H1 (cell line): Measurements from ENCODE around the gene IGF2R. TPM values are rescaled to one million over a fixed set of nuclear protein-coding genes. Genes with fewer than 3 reads are reported as not detected.

Experiments used
- CTCF ChIA-PET: fragments of 300-600 bp; sonication (Branson Sonifier 250); formaldehyde crosslinking; loops from one replicate; lab custom pipeline; 2021; ENCODE audit not compliant: partially characterized antibody; lab: Charles Lee
- POLR2A ChIA-PET: fragments of 300-600 bp; sonication (Branson Sonifier 250); formaldehyde crosslinking; loops from one replicate; lab custom pipeline; 2021; ENCODE audit warnings: inconsistent platforms; ENCODE audit not compliant: partially characterized antibody; lab: Charles Lee
- DNase-seq, 2 experiments: peaks; one replicate each; pipeline versions ENCODE4 v3.0.0 to v3.0.0-alpha.2; 2010 to 2022; ENCODE audit warnings: low spot score in 2 of 2, low read depth in 1 of 2, mixed read lengths in 1 of 2
- FAIRE-seq: peaks from 2 replicates; lab custom pipeline; 2011; peaks lifted over from hg19 to GRCh38; lab: Jason Lieb, UNC
- H2AFZ ChIP-seq: 2 replicates; pipeline ENCODE4 v1.8.1; 2012; ENCODE audit warnings: low read length, inconsistent platforms
- H2AK5ac ChIP-seq: 2 replicates; pipeline ENCODE4 v1.6.1; 2013; ENCODE audit warnings: low read depth, low read length
- H2BK120ac ChIP-seq: replicated peaks from 2 replicates; pipeline ENCODE3; 2013; ENCODE audit warnings: low read depth, low read length, inconsistent platforms
- H2BK12ac ChIP-seq: 2 replicates; pipeline ENCODE4 v1.6.1; 2013; ENCODE audit warnings: low read depth, low read length
- H2BK15ac ChIP-seq: 2 replicates; pipeline ENCODE4 v1.6.1; 2013; ENCODE audit warnings: low read length
- H2BK20ac ChIP-seq: 2 replicates; pipeline ENCODE4 v1.6.1; 2013; ENCODE audit warnings: low read length
- H2BK5ac ChIP-seq: 2 replicates; pipeline ENCODE4 v1.6.1; 2013; ENCODE audit warnings: low read depth, low read length
- H3K14ac ChIP-seq: 2 replicates; pipeline ENCODE4 v1.6.1; 2013; ENCODE audit warnings: inconsistent platforms; ENCODE audit not compliant: insufficient read length
- H3K18ac ChIP-seq: 2 replicates; pipeline ENCODE4 v1.6.1; 2013; ENCODE audit warnings: low read length; ENCODE audit errors: extremely low read depth
- H3K23ac ChIP-seq: 2 replicates; pipeline ENCODE4 v1.6.1; 2013; ENCODE audit warnings: inconsistent platforms; ENCODE audit not compliant: insufficient read length
- H3K23me2 ChIP-seq: 2 replicates; pipeline ENCODE4 v1.6.1; 2013; ENCODE audit warnings: low read depth, low read length
- H3K27ac ChIP-seq: 2 replicates; pipeline ENCODE4 v1.6.1; 2011; ENCODE audit warnings: low read depth, low read length, inconsistent platforms
- H3K27me3 ChIP-seq, 4 experiments: replicated peaks in 1 of 4; 1 replicate in 1 of 4; 2 replicates in 3 of 4; pipeline versions ENCODE4 v1.6.1 to v1.8.1; 2011 to 2013; ENCODE audit warnings: low read length in 3 of 4, mild to moderate bottlenecking in 3 of 4, inconsistent platforms in 2 of 4, mixed read lengths in 2 of 4, moderate library complexity in 1 of 4; ENCODE audit not compliant: control insufficient read depth in 3 of 4, insufficient read depth in 3 of 4; ENCODE audit errors: extremely low read depth in 1 of 4
- H3K36me3 ChIP-seq, 4 experiments: 2 replicates each; pipeline versions ENCODE4 v1.6.1 to v1.8.1; 2011 to 2013; ENCODE audit warnings: mild to moderate bottlenecking in 4 of 4, low read length in 3 of 4, moderate library complexity in 2 of 4, control low read depth in 1 of 4, inconsistent platforms in 1 of 4; ENCODE audit not compliant: insufficient read depth in 4 of 4, control insufficient read depth in 2 of 4
- H3K4ac ChIP-seq: replicated peaks from 2 replicates; pipeline ENCODE3; 2013; ENCODE audit warnings: low read length, low read depth, mixed read lengths, inconsistent platforms; ENCODE audit not compliant: insufficient read length
- H3K4me1 ChIP-seq, 4 experiments: replicated peaks in 1 of 4; 1 replicate in 1 of 4; 2 replicates in 3 of 4; pipeline versions ENCODE4 v1.6.1 to v1.8.1; 2011 to 2013; ENCODE audit warnings: low read length in 3 of 4, inconsistent platforms in 2 of 4, mixed read lengths in 1 of 4; ENCODE audit not compliant: insufficient read depth in 4 of 4, control insufficient read depth in 3 of 4
- H3K4me2 ChIP-seq, 2 experiments: 2 replicates each; pipeline versions ENCODE4 v1.6.1 to v1.8.1; 2011 to 2013; ENCODE audit warnings: low read depth in 2 of 2, low read length in 2 of 2, control low read depth in 1 of 2, inconsistent platforms in 1 of 2, mild to moderate bottlenecking in 1 of 2; ENCODE audit not compliant: insufficient read depth in 1 of 2
- H3K4me3 ChIP-seq, 4 experiments: fragments of 200-600, 300-600 bp in 1 of 4; sonication (generic), shearing (Covaris generic), sonication (Bioruptor Twin) in 1 of 4; 2 replicates each; pipeline versions ENCODE4 v1.5.1 to v1.8.1; 2011 to 2016; ENCODE audit warnings: low read length in 4 of 4, low read depth in 3 of 4, control low read depth in 2 of 4, inconsistent platforms in 2 of 4, mild to moderate bottlenecking in 2 of 4, mixed read lengths in 1 of 4, moderate library complexity in 1 of 4; ENCODE audit not compliant: insufficient read depth in 2 of 4; ENCODE audit errors: extremely low read depth in 1 of 4
- H3K56ac ChIP-seq: replicated peaks from 2 replicates; pipeline ENCODE3; 2013; ENCODE audit warnings: low read depth, mild to moderate bottlenecking, mixed read lengths, low read length, inconsistent platforms; ENCODE audit not compliant: insufficient read length
- H3K79me1 ChIP-seq: 2 replicates; pipeline ENCODE4 v1.6.1; 2013; ENCODE audit warnings: low read depth, low read length, control low read depth
- H3K79me2 ChIP-seq, 2 experiments: 2 replicates each; pipeline versions ENCODE4 v1.6.1 to v1.8.1; 2012 to 2013; ENCODE audit warnings: low read length in 2 of 2, mild to moderate bottlenecking in 2 of 2, inconsistent platforms in 1 of 2; ENCODE audit not compliant: insufficient read depth in 2 of 2, control insufficient read depth in 1 of 2
- H3K9ac ChIP-seq, 4 experiments: replicated peaks in 1 of 4; 1 replicate in 1 of 4; 2 replicates in 3 of 4; pipeline versions ENCODE4 v1.6.1 to v1.8.1; 2011 to 2013; ENCODE audit warnings: low read depth in 3 of 4, low read length in 3 of 4, control low read depth in 2 of 4, mild to moderate bottlenecking in 2 of 4, moderate library complexity in 2 of 4, inconsistent platforms in 1 of 4; ENCODE audit errors: extremely low read depth in 1 of 4
- H3K9me3 ChIP-seq, 2 experiments: 2 replicates each; pipeline versions ENCODE4 v1.6.1 to v1.8.1; 2012 to 2013; ENCODE audit warnings: mild to moderate bottlenecking in 2 of 2, moderate library complexity in 2 of 2, control low read depth in 1 of 2, inconsistent platforms in 1 of 2, low read depth in 1 of 2, low read length in 1 of 2, mixed read lengths in 1 of 2; ENCODE audit not compliant: insufficient read depth in 2 of 2
- H4K20me1 ChIP-seq, 2 experiments: replicated peaks in 1 of 2; 2 replicates each; pipeline versions ENCODE3 to v1.8.1; 2011 to 2013; ENCODE audit warnings: inconsistent platforms in 2 of 2, low read length in 2 of 2, mild to moderate bottlenecking in 1 of 2; ENCODE audit not compliant: insufficient read depth in 2 of 2, control insufficient read depth in 1 of 2
- H4K5ac ChIP-seq: 2 replicates; pipeline ENCODE4 v1.6.1; 2013; ENCODE audit warnings: low read length, low read depth, mixed read lengths, inconsistent platforms; ENCODE audit not compliant: insufficient read length
- H4K8ac ChIP-seq: 2 replicates; pipeline ENCODE4 v1.8.0; 2013; ENCODE audit warnings: mild to moderate bottlenecking, moderate library complexity, low read length, inconsistent platforms; ENCODE audit not compliant: insufficient read depth; ENCODE audit errors: extremely low read depth
- H4K91ac ChIP-seq: replicated peaks from 2 replicates; pipeline ENCODE3; 2013; ENCODE audit warnings: low read length, mixed read lengths, inconsistent platforms; ENCODE audit not compliant: insufficient read length
- BRCA1 ChIP-seq: IDR thresholded peaks from 2 replicates; pipeline ENCODE4 v1.6.1; 2012; ENCODE audit warnings: low read depth, low read length, improper control_type of control experiment
- JUN ChIP-seq: IDR thresholded peaks from 2 replicates; pipeline ENCODE4 v1.6.1; 2011; ENCODE audit warnings: low read depth, mild to moderate bottlenecking, improper control_type of control experiment, low read length
- NRF1 ChIP-seq: IDR thresholded peaks from 2 replicates; pipeline ENCODE4 v1.6.1; 2011; ENCODE audit warnings: mild to moderate bottlenecking, low read depth, low read length, improper control_type of control experiment
- WGBS, 2 experiments: shearing (Covaris generic) in 1 of 2; methylation state at CpG; one replicate each; pipeline versions ENCODE4 v1.1.6 to v1.1.7; 2013 to 2015; ENCODE audit warnings: low lambda C conversion rate in 2 of 2, mixed read lengths in 2 of 2, inconsistent platforms in 1 of 2, low coverage in 1 of 2, missing lambda C conversion rate in 1 of 2; ENCODE audit not compliant: insufficient replicate concordance in 2 of 2, insufficient coverage in 1 of 2, insufficient read length in 1 of 2; ENCODE audit errors: extremely low coverage in 1 of 2, missing lambda C conversion rate in 1 of 2; 5-methylcytosine and 5-hydroxymethylcytosine counted together
- polyA plus RNA-seq, 7 experiments: library from polyadenylated mRNA; depleted of rRNA in 3 of 7; stranded (reverse) in 5 of 7; unstranded in 2 of 7; fragments of >200 nt in 5 of 7; fragments of 200-250 nt in 2 of 7; gene quantifications; 1 replicate in 5 of 7; 2 replicates in 1 of 7; 4 replicates in 1 of 7; pipeline versions ENCODE4 v1.2.1 to v1.2.3, GENCODE V29; 2011 to 2013; ENCODE audit warnings: missing spikeins in 2 of 7, mixed read lengths in 2 of 7
- total RNA-seq: library from RNA; stranded (reverse); fragmentation: NEBNext Ultra II Directional; extraction: Animal tissue kit (Norgen Biotek cat#: 25700); gene quantifications from 2 replicates; pipeline ENCODE4 v1.2.1, GENCODE V29; 2021
- TF ChIP-seq, protein P1 (sequence below): IDR thresholded peaks from 2 replicates; pipeline ENCODE4 v1.6.1; 2011; ENCODE audit warnings: low read length, improper control_type of control experiment

Gene IGF2R
- total and polyA plus RNA-seq, 2 of the 8 experiments (the other 6 are each of a cell fraction or from before 2014, with no cell fraction given) = 20.6 to 74.1 TPM

DNA sequence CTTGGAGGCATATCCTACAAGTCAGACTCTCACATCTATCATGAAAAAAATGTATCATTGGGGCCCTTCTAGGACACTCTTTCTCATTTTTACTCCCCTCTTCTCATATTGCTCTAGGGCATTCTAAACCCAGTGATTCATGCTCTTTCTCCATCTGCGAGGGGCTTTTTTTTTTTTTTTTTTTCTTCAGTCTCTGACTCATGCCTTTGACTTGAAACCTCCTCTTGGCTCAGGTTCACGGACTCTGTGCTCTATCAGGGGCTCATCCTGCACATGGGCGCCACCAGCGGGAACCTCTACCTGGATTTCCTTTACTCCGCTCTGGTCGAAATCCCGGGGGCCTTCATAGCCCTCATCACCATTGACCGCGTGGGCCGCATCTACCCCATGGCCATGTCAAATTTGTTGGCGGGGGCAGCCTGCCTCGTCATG lies 170.6 kb downstream of the IGF2R start:
- H4K20me1 ChIP-seq = no peaks in the 10 kb centered on the region
- H3K14ac ChIP-seq = no peak overlapping the region
- H3K56ac ChIP-seq = no peak overlapping the region
- no peak overlapping the region for H2BK15ac ChIP-seq
- H3K27me3 ChIP-seq = no peaks in the 10 kb centered on the region
- no peak overlapping the region for H4K5ac ChIP-seq
- no peak overlapping the region for H2BK20ac ChIP-seq
- no peaks in the 10 kb centered on the region for H3K9me3 ChIP-seq
- DNase-seq = peak in 1 of 2 experiments; percentile 32
- no peak overlapping the region for H2BK12ac ChIP-seq
- no peak overlapping the region for H2BK120ac ChIP-seq
- no peak overlapping the region for H3K27ac ChIP-seq
- no peaks in the 10 kb centered on the region for H3K79me2 ChIP-seq
- no peak overlapping the region for H3K9ac ChIP-seq
- POLR2A ChIA-PET = no interaction called here
- no peaks in the 10 kb centered on the region for H3K36me3 ChIP-seq
- WGBS, 2 experiments = 96% methylated on average over 12 of the region's 12 CpGs; no CpG with 5 or more reads in 1 of the 2 experiments
- no peak overlapping the region for H3K4ac ChIP-seq
- H3K79me1 ChIP-seq = no peaks in the 10 kb centered on the region
- TF ChIP-seq BRCA1 (no peak), JUN (no peak), NRF1 (no peak)
- TF ChIP-seq, protein P1, sequence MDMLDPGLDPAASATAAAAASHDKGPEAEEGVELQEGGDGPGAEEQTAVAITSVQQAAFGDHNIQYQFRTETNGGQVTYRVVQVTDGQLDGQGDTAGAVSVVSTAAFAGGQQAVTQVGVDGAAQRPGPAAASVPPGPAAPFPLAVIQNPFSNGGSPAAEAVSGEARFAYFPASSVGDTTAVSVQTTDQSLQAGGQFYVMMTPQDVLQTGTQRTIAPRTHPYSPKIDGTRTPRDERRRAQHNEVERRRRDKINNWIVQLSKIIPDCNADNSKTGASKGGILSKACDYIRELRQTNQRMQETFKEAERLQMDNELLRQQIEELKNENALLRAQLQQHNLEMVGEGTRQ = no peak
- H3K23ac ChIP-seq = no peak overlapping the region
- no peak for FAIRE-seq
- no peak overlapping the region for H3K4me3 ChIP-seq
- H3K18ac ChIP-seq = 0 out of 2 replicates have a peak overlapping the region, but pooled peaks have one; percentile 27
- H4K8ac ChIP-seq = no peak overlapping the region; the same call in 1 of the 2 replicates
- H2AK5ac ChIP-seq = no peak overlapping the region
- H3K4me1 ChIP-seq = peaks cover 0 to 14% (median 3%) of the 10 kb centered on the region in 4 experiments; a peak in 3 of 7 replicates
- CTCF ChIA-PET = interaction anchor here (0.7 to 5.0 kb wide), 7 partner anchors 70 to 323 kb away, joined by 3 to 37 read pairs (median 5); no protein-coding TSS in a partner anchor
- no peak overlapping the region for H3K4me2 ChIP-seq
- H4K91ac ChIP-seq = no peak overlapping the region
- no peaks in the 10 kb centered on the region for H3K23me2 ChIP-seq
- no peak overlapping the region for H2BK5ac ChIP-seq
- H2AFZ ChIP-seq = no peak overlapping the region
